Measurements from ENCODE around the gene NRCAM. TPM values are rescaled to one million over a fixed set of nuclear protein-coding genes. Genes with fewer than 3 reads are reported as not detected.
"Not testable (repeated sequence)": the region's sequence is repeated elsewhere in the genome, so short reads cannot be mapped to it uniquely, and the experiment has no call there.

Gene NRCAM
- total and polyA plus RNA-seq, 2 experiments from 2014 or later, result 0.76 to 3.9 TPM

- TF ChIP-seq CTCF (IDR thresholded peaks at IDR 0.05; ENCODE audit: low read depth, low read length), result no peak
- no peak for DNase-seq (ENCODE audit: low read depth in 1 of 2, low spot score in 1 of 2)
- Histone ChIP-seq H3K9me3 (ENCODE audit: low read depth) (no peaks in the 10 kb centered on the region), H3K36me3 (peaks cover 6% of the 10 kb centered on the region), H3K27ac (no peak overlapping the region), H3K4me3 (no peak overlapping the region), H3K27me3 (no peaks in the 10 kb centered on the region), H3K4me1 (ENCODE audit: low read depth) (no peaks in the 10 kb centered on the region)
Measured at GRCh38 chr7:108484137-108484536, 27.9 kb upstream of the NRCAM start.

- DNase-seq (ENCODE audit: low read depth in 1 of 2, low spot score in 1 of 2), result no peak
- H3K4me1 ChIP-seq (ENCODE audit: low read depth), result no peaks in the 10 kb centered on the region
- no peaks in the 10 kb centered on the region for H3K9me3 ChIP-seq (ENCODE audit: low read depth)
- no peak for TF ChIP-seq CTCF (IDR thresholded peaks at IDR 0.05; ENCODE audit: low read depth, low read length)
- no peak overlapping the region for H3K4me3 ChIP-seq
- peaks cover 7% of the 10 kb centered on the region for H3K36me3 ChIP-seq
- no peak overlapping the region for H3K27ac ChIP-seq
- no peaks in the 10 kb centered on the region for H3K27me3 ChIP-seq
Measured at GRCh38 chr7:108480311-108480710, 24.1 kb upstream of the NRCAM start.

DNA sequence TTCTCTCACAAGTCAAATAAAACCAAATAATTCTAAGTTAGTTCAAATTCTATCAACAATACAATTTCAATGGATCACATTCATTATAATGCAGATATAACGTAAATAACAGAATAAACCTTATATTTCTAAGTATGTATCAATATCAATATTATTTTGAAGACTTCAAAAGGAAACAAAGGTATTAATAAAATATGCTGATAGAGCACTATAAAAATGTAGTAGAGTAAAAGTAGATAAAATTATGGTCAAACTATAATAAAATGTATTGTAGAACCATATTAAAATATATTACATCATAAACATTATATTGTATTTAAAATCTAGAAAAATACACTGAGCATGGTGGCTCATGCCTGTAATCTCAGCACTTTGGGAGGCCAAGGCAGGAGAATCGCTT lies 23.5 kb upstream of the NRCAM start:
- TF ChIP-seq CTCF (IDR thresholded peaks at IDR 0.05; ENCODE audit: low read depth, low read length), result no peak
- no peaks in the 10 kb centered on the region for H3K4me1 ChIP-seq (ENCODE audit: low read depth)
- no peaks in the 10 kb centered on the region for H3K27me3 ChIP-seq
- no peak for DNase-seq (ENCODE audit: low read depth in 1 of 2, low spot score in 1 of 2)
- peaks cover 3% of the 10 kb centered on the region for H3K36me3 ChIP-seq
- no peak overlapping the region for H3K27ac ChIP-seq
- no peak overlapping the region for H3K4me3 ChIP-seq
- no peaks in the 10 kb centered on the region for H3K9me3 ChIP-seq (ENCODE audit: low read depth)

DNA sequence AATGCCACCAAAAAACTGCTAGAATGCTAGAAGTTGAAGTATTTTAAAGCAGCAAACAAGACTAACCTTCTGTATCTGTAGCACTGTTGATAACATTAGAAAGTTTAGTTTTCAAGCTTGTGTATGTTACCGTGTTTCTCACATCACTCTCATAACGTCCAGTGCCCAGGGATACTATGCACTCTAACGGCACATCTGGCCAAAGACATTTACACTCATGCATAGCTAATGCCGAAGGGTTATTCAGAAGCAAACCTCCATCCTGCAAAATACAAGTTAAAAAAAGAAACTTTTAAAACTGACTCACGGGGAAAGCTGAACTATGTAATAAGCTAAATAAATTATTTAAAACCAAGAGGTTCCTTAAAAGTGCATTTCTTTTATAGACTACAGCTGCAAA lies 22.9 kb upstream of the NRCAM start:
- Histone ChIP-seq H3K4me3 (no peak overlapping the region), H3K27me3 (no peaks in the 10 kb centered on the region), H3K27ac (no peak overlapping the region), H3K4me1 (ENCODE audit: low read depth) (no peaks in the 10 kb centered on the region), H3K36me3 (peaks cover 3% of the 10 kb centered on the region), H3K9me3 (ENCODE audit: low read depth) (no peaks in the 10 kb centered on the region)
- DNase-seq (ENCODE audit: low read depth in 1 of 2, low spot score in 1 of 2), result no peak
- no peak for TF ChIP-seq CTCF (IDR thresholded peaks at IDR 0.05; ENCODE audit: low read depth, low read length)

DNA sequence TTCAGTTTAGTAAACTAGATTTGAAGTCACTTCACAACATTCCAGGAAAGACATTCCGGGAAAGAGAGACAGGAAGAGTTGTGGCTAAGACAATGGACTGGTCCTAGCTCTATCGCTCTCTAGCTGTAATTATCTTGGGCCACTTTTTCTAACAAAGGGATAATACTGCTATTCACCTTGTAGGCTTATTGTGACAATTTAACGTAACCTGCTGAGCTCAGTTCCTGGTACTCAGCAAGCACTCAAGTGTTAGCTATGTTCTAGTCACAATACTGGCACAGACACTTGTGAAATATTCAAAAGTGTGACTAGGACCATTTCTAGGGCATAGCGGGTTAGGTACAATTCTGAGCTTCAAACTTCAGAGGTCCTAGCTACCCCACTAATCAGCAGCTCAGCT lies 12.0 kb upstream of the NRCAM start:
- Histone ChIP-seq H3K4me1 (ENCODE audit: low read depth) (no peaks in the 10 kb centered on the region), H3K36me3 (peaks cover 3% of the 10 kb centered on the region), H3K27me3 (no peaks in the 10 kb centered on the region), H3K9me3 (ENCODE audit: low read depth) (no peaks in the 10 kb centered on the region), H3K27ac (no peak overlapping the region), H3K4me3 (no peak overlapping the region)
- no peak for DNase-seq (ENCODE audit: low read depth in 1 of 2, low spot score in 1 of 2)
- no peak for TF ChIP-seq CTCF (IDR thresholded peaks at IDR 0.05; ENCODE audit: low read depth, low read length)

DNA sequence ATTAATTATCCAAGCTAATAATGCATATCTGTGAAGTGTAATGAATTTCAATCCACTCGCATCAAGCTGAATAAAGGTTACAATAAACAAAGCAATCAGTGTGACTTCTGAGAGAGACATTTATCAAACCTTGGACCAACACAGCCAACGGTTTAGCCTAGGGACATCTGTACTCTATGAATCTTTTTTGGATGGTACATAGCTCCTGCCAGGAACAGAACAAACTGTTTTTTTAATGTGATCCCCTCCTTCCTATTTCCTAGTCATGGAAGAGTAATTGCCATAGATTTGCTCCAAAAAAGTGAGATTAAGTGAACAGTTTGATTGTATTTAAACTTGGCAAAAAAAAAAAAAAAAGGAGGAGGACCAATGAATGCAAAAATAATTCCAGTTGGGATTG lies 11.2 kb upstream of the NRCAM start:
- DNase-seq (ENCODE audit: low read depth in 1 of 2, low spot score in 1 of 2), result no peak
- no peaks in the 10 kb centered on the region for H3K27me3 ChIP-seq
- H3K9me3 ChIP-seq (ENCODE audit: low read depth), result no peaks in the 10 kb centered on the region
- H3K4me1 ChIP-seq (ENCODE audit: low read depth), result no peaks in the 10 kb centered on the region
- no peak for TF ChIP-seq CTCF (IDR thresholded peaks at IDR 0.05; ENCODE audit: low read depth, low read length)
- H3K27ac ChIP-seq, result no peak overlapping the region
- H3K36me3 ChIP-seq, result peaks cover 3% of the 10 kb centered on the region
- H3K4me3 ChIP-seq, result no peak overlapping the region

DNA sequence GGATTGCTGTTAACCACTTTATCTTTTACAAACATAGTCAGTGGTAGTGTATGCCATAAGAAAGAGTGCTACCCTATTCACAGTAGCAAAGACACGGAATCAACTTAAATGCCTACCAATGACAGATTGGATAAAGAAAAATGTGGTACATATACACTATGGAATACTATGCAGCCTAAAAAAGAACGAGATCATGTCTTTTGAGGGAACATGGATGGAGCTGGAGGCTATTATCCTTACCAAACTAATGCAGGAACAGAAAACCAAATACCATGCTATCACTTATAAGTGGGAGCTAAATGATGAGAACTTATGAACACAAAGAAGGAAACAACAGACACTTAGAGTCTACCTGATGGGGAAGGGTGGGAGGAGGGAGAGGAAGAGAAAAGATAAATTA lies 10.1 kb upstream of the NRCAM start:
- H3K4me3 ChIP-seq; H3K27ac ChIP-seq; H3K4me1 ChIP-seq (ENCODE audit: low read depth); H3K36me3 ChIP-seq; DNase-seq (ENCODE audit: low read depth in 1 of 2, low spot score in 1 of 2); H3K27me3 ChIP-seq; H3K9me3 ChIP-seq (ENCODE audit: low read depth): not testable (repeated sequence)

Measured in cardiac muscle cell (in vitro differentiated cells and primary cell).